Non-pigmented ciliary epithelial cell (primary cell): ENCODE results near the gene ISLR.

Source experiments
- DNase-seq: peaks from one replicate; pipeline ENCODE4 v3.0.0-alpha.2; 2010; ENCODE audit warnings: low read depth

The ISLR gene

DNA sequence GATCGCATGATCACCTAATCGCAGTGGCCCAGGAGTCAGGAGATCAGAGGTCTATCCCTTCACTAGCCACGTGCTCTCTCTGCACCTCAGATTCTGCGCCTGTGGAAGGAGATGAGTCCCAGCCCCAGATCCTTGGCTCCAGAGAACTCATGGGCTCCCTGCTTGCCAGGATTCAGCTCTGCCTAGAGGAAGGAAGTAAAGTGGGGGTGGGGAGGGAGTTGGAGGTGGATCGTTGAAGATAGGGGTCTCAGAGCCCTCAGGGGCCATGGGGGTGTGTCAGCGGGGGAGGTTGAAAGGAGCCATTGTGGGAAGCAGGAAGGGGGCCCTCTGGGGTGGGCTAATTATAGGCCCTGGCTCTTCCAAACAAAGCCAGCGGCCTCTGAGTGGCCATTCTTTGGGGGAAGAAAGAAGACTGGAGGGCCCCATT is 40.4 kb downstream of the ISLR start:
- no peak for DNase-seq

DNA sequence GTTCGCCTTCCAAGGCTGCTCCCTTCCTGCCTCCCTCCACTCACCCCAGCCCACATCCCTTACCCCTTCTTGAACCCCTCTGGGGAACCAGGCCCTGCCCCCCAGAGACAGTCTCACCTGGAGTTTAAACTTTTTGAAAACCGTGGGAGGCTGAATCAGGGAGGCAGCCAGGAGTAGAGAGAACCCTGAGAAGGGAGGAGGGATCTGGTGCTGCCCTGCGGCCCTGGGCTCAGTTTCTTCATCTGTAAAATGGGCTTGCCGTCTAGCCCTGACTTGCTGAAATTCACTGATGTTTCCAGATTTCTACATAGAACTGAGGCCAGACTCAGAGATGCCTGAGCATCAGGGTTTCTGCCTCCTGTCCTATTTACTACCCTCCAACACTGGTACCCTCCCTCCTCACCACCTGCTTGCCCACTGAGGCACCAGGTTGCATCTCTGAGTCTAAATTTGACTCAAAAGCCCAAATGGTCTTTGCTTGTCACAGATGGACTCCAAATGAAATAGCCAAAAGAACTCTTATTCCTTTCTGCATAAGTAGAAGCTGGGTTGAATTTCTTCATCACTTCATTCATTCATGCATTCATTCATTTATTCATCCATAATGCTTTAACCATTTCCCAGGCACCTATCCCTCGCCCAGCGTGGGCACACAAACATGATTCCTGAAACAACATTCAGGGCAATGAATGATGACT is 41.0 kb downstream of the ISLR start:
- no peak for DNase-seq

DNA sequence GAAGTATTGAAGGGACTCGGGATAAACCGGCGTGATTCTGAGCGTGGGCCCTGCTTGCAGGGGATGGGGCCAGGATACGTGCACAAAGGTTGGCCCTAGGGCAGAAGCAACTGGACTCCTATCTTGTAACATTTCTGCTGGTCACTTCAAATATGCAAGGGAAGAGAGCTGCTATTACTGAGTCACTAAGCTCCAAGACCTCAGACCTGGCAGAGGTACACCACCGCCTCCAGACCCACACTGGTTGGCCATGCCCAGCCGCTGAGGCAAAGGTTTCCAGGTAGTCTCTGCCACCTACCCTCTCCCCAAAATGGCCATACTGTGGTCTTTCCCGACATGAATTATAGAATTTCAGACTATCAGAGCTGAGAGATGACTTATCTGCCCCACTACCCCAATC is 42.4 kb downstream of the ISLR start:
- DNase-seq, result no peak

DNA sequence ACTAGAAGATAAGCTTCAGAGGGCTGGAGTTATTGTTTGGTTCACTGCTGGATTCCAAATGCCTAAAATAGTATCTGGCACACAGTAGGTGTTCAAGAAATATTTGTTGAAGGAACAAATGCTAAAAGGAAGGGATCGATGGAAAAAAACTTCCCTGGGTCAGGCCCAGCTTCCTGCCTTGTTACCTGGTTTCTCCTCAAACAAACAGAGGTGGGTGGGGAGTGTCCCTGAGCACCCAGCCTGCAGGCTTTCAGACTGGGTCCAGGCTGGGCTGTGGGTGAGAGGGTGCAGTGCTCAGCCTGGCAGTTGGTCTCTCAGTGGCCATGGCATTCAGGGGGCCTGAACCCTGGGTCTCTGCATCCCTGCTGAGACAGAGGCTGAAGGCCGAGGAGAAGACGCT is 43.4 kb downstream of the ISLR start:
- DNase-seq, result no peak

DNA sequence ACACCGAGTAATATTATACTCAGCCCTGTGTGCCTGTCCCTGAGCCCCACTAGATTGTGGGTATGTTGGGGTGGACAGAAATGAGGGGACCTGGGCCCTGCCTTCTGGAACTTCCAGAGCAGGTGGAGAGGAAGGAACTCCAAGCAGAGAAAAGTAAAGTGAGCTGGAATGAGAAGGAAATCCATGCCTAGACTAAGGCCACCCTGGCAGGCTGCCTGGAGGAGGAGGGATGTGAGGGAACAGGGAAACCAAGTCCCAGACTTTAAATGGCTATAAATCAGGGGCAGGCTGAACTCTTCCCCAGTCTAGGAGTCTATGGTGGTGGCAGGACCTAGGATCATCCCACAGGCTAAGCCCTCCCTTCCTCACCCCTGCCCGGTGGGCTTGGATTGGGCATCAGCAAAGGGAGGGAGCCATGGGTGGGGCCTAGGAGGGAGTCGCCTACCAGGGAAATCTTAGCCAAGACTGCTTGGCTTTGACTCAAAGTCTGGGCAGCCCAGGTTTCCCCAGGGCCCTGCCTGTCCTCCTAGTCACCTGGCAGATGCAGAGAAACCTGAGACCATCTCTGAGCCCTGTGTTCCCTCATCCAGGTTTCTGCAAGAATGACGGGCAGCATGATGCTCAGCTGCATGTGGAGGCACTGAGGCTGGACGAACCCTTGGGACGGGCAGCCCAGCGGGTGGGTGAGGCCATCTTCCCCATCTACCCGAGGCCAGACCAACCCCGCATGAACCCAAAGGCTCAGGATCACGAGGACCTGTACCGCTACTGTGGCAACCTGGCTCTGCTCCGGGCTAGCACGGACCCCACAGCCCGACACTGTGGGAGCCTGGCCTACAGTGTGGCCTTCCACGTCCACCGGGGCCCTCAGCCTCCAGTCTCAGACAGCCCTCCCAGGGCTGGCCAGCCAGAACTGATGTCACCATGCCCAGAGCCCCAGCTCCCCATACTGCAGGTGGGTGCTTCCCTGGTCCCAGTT is 44.7 kb downstream of the ISLR start:
- DNase-seq, result no peak

DNA sequence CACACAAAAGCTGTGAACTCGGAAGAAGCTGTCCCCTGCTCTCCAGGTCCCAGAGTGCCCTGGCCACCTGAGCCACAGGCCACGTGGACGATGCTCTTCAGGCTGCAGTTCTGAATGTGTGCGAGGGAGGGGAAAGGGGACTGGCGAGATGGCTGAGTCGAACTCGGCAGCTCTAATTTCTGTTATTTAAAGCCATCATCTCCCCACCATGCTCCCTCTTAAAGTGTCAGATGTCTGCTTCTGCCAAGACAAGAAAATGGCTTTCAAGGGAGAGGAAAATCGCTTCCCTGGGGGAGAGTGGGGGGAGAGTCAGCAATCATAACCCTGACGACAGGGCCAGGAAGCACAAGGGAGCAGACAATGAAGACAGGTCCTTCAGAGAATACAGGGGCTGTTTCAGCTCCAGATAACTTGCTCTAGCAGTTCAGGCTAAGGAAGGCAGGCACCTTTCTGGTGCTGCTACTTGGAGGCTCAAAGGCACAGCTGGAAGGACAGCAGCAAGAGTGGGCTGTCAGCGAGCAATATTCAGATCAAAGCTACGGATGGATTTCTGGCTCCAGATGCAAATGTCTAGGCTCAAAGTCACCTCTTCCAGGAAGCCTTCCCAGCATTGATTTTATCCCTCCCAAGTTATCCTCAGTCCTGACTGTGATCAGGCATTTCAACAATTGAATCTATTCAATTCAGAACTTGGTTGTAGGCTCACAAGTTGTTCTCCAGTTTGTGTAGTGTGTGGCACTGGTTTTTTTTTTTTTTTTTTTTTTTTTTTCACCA is 47.2 kb downstream of the ISLR start:
- DNase-seq, result no peak

DNA sequence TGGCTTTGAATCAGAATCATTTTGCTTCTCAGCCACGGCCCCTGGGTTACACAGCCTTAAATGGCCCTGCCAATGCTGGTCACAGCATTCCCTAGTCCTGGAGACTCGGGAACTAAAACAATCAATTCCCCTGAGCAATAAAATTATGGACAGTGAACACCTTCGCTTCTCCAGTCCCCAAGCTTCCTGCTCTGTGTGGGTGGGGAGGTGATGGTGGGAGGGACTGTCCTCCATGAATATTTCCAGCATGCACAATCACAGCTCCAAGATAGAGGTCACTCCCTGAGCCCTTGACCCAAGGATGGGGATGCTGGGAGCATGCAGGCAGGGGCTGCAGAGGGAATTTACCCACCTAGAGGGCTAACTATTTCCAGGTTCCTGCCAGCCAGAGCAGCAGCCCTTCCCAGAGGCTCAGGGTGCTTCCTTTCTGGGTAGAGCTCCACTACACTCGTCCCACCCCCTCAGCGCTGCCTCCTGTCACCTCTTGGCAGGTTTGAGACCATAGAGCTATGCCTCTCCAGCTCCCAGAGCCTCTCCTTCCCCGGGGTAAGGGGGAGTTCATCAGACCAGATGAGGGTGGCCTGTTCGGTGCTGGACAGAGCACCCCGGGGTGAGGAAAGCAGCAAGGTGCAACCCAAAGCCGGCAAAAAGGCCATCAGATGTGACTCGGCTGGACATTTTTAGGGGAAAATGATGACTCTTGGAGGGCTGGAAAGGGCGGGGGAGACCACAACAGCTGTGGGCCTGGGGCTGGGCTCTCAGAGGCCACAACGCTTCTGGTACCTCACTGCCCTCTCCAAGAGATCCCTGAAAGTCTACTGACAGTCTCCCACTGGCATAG is 48.1 kb downstream of the ISLR start:
- no peak for DNase-seq

DNA sequence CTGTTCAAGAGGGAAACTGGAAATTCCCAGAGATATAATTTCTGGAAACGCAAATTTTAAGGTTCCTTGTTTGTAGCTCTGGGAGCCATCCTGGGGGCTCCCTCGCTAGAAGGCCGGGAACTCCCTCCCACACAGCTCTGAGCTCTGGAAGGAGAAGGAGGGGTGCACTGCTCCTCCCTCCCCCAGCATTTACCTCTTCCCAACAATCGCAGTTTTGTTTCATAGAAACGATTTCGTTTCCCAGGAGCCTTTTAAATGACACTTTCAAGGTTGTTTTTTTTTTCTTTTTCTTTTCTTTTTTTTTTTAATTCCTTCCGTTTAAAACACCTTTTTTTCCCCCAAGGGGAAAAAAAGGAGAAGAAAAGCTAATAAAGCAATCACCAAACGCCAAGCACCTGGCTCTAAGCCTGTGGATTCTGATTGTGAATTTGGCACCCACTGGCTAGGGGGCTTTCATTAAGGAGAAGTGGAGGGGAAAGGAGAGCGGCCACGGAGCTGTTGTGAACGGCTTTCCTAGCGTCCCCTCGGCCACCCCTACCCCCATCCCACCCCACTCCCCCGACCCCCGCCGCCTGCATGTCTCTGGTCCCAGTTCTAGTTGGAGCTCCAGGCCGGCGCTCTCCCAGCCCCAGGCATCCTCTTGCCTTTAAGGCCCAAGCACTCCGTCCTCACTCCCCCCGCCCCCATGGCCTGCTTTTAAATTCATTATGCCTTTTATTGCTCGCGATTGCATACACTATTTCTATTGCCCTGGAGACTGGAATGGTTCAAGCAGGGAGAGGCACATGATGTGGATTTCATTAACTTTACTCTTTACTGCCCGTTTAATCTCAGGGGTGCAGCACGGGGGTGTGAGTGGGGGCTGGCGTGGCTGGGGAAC is 49.0 kb downstream of the ISLR start:
- no peak for DNase-seq

DNA sequence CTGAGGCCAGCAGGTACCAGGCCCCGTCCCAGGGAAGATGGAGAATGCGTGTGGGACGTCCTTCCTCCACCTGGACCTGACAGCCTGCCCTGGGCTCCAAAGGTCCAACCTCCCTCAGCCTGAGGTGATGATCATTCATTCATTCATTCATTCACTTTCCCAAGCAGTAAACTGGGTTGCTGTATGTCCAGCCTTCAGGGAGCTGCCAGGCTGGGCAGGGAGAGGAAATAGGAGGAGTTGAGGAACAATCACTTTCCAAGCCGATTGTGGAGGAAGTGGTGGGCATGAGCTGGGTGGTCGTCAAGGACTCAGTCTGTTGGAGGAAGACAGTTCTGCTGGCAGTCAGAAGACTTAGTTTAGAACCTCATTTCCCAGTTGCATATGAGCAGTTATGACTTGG is 52.4 kb downstream of the ISLR start:
- no peak for DNase-seq
